ENCODE results near the gene ANO10.

DNA sequence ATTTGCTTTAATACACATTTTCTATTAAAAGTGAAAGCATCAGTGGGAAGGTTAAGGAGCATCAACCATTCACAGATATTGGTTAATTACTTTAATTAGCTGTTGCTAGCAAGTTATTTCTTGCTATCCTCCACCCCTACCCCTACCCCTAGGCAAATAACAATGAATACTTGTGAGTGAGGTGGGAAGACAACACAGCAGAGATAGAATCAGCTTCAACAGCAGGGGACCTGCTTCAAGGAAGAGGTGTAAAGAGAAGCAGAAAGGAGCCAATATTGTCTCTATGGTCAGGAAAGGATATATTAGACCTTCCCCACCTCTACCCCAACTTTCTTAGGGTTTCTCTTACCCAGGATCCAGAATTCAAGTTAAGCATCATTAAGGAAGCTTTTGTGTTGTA lies 186.1 kb downstream of the ANO10 start:
- TF ChIP-seq POLR2A (IDR thresholded peaks at IDR 0.05; ENCODE audit: control extremely low read depth in 1 of 2, low read depth in 2 of 2, low read length in 2 of 2): no peak
- no peak for TF ChIP-seq RAD21 (IDR thresholded peaks at IDR 0.05 in 1 of 2, conservative IDR thresholded peaks at IDR 0.05 in 1 of 2; ENCODE audit: low read depth in 2 of 2, low read length in 2 of 2)
- no peak for TF ChIP-seq YY1 (IDR thresholded peaks at IDR 0.05; ENCODE audit: low read depth, low read length)

Measured in H1 (cell line).